Activated B cell treated with CpG ODN at 0.5 μM for 24 hours (primary cell): ENCODE data around the gene TLE5. TPM values are rescaled to one million over a fixed set of nuclear protein-coding genes. Genes with fewer than 3 reads are reported as not detected.

Experiments
- ATAC-seq: fragments of 200-7000 bp; cut with Tn5 transposase; one replicate; pipeline ENCODE4 v1.10.0; 2021; ENCODE audit warnings: low read depth, mild to moderate bottlenecking, moderate library complexity
- CTCF ChIA-PET: fragments of 350-600 bp; sonication (Branson Sonifier 250); formaldehyde crosslinking; loops from one replicate; lab custom pipeline; 2021; ENCODE audit warnings: antibody characterized with exemption; lab: Charles Lee
- POLR2A ChIA-PET: fragments of 350-600 bp; sonication (Branson Sonifier 250); formaldehyde crosslinking; loops from one replicate; lab custom pipeline; 2021; ENCODE audit warnings: antibody characterized with exemption; lab: Charles Lee
- DNase-seq: peaks from one replicate; pipeline ENCODE4 v3.0.0; 2022
- H3K27ac Mint-ChIP-seq: one replicate; pipeline ENCODE4 v1.8.0; 2020; ENCODE audit warnings: mixed read lengths
- H3K27me3 Mint-ChIP-seq: one replicate; pipeline ENCODE4 v1.8.0; 2021; ENCODE audit warnings: mixed read lengths
- H3K36me3 Mint-ChIP-seq: one replicate; pipeline ENCODE4 v1.8.0; 2021; ENCODE audit warnings: low read depth, mixed read lengths
- H3K4me1 Mint-ChIP-seq: one replicate; pipeline ENCODE4 v1.8.0; 2021; ENCODE audit warnings: mixed read lengths
- H3K4me3 Mint-ChIP-seq: one replicate; pipeline ENCODE4 v1.8.0; 2020; ENCODE audit warnings: mild to moderate bottlenecking, mixed read lengths
- H3K9me3 Mint-ChIP-seq: one replicate; pipeline ENCODE4 v1.8.0; 2020; ENCODE audit warnings: mixed read lengths
- intact Hi-C: fragments of 100-400 bp; cut with micrococcal nuclease; formaldehyde crosslinking; loops from one replicate; pipeline ENCODE4 v1.15.1; 2024
- total RNA-seq: library from RNA; stranded (reverse); gene quantifications from 2 replicates; pipeline ENCODE4 v1.2.3, GENCODE V29; 2022
- TF ChIP-seq, protein P1 (sequence below): fragments of 200-600 bp; IDR thresholded peaks from one replicate; pipeline ENCODE4 v1.8.0; 2022; ENCODE audit warnings: antibody characterized with exemption, mild to moderate bottlenecking

Gene TLE5
- total RNA-seq, 1 donor from 2014 or later, result 323 TPM

DNA sequence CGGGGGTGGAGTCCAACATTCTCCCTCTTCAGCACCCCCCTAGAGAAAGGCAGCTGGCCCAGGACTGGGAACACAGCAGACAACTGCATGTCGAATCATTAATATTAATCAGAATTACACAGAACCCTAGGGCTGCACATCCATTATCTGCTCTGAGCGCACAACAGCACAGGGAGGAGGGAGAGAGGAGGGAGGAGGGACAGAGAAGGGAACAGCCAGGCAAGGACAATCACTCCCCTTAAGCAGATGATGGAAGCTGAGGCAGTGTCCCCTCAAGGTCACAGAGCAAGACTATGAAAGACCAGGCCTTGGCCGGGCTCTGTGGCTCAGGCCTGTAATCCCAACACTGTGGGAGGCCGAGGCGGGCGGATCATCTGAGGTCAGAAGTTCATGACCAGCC is 59.2 kb downstream of the TLE5 start:
- TF ChIP-seq, protein P1, sequence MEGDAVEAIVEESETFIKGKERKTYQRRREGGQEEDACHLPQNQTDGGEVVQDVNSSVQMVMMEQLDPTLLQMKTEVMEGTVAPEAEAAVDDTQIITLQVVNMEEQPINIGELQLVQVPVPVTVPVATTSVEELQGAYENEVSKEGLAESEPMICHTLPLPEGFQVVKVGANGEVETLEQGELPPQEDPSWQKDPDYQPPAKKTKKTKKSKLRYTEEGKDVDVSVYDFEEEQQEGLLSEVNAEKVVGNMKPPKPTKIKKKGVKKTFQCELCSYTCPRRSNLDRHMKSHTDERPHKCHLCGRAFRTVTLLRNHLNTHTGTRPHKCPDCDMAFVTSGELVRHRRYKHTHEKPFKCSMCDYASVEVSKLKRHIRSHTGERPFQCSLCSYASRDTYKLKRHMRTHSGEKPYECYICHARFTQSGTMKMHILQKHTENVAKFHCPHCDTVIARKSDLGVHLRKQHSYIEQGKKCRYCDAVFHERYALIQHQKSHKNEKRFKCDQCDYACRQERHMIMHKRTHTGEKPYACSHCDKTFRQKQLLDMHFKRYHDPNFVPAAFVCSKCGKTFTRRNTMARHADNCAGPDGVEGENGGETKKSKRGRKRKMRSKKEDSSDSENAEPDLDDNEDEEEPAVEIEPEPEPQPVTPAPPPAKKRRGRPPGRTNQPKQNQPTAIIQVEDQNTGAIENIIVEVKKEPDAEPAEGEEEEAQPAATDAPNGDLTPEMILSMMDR, result no peak
- Mint-ChIP-seq H3K9me3 (no peaks in the 10 kb centered on the region), H3K4me3 (no peak overlapping the region), H3K27ac (no peak overlapping the region), H3K36me3 (no peaks in the 10 kb centered on the region), H3K4me1 (no peaks in the 10 kb centered on the region), H3K27me3 (no peaks in the 10 kb centered on the region)
- ChIA-PET POLR2A (no interaction called here), CTCF (no interaction called here)
- no peak for ATAC-seq
- no peak for DNase-seq
- intact Hi-C loops, result no loop called here

Other genes starting within 250 kb of the TLE5 start
- 2.7 and 3.1 TPM in 2 replicates for gene ZNF554, start 242.6 kb downstream of the TLE5 start, total RNA-seq
- 7.4 and 8.4 TPM in 2 replicates for gene ZNF555, start 221.0 kb downstream of the TLE5 start, total RNA-seq
- gene ZNF556, start 195.2 kb downstream of the TLE5 start, total RNA-seq, result not detected in 2 replicates
- 4.6 and 5.3 TPM in 2 replicates for gene ZNF57, start 161.6 kb downstream of the TLE5 start, total RNA-seq
- 5.2 and 6.7 TPM in 2 replicates for gene ZNF77, start 117.5 kb downstream of the TLE5 start, total RNA-seq
- gene TLE6, start 84.9 kb downstream of the TLE5 start, total RNA-seq, result 0.42 and 0.93 TPM in 2 replicates
- 0.58 and 0.66 TPM in 2 replicates for gene TLE2, start 33.2 kb downstream of the TLE5 start, total RNA-seq
- gene GNA11, start 31.9 kb upstream of the TLE5 start, total RNA-seq, result 3.1 and 3.9 TPM in 2 replicates
- gene GNA15, start 73.5 kb upstream of the TLE5 start, total RNA-seq, result 0.80 and 1.3 TPM in 2 replicates
- gene S1PR4, start 116.3 kb upstream of the TLE5 start, total RNA-seq, result 27.3 and 29.7 TPM in 2 replicates
- 61.1 and 64.8 TPM in 2 replicates for gene NCLN, start 123.4 kb upstream of the TLE5 start, total RNA-seq
- not detected in 2 replicates for gene CELF5, start 162.2 kb upstream of the TLE5 start, total RNA-seq